Progenitor cell of endocrine pancreas (in vitro differentiated cells): ENCODE measurements around the gene ZNF268. TPM values are rescaled to one million over a fixed set of nuclear protein-coding genes. Genes with fewer than 3 reads are reported as not detected.

Source experiments
- DNase-seq: peaks from one replicate; pipeline ENCODE4 v3.0.0; 2021; ENCODE audit warnings: low spot score; ENCODE audit not compliant: unreplicated experiment
- H3K27ac Mint-ChIP-seq: 2 replicates; pipeline ENCODE4 v1.8.0; 2021; ENCODE audit warnings: mild to moderate bottlenecking, moderate library complexity, mixed read lengths
- H3K27me3 Mint-ChIP-seq: 2 replicates; pipeline ENCODE4 v1.8.0; 2021; ENCODE audit warnings: mixed read lengths
- H3K36me3 Mint-ChIP-seq: 2 replicates; pipeline ENCODE4 v1.8.0; 2022; ENCODE audit warnings: mixed read lengths; ENCODE audit not compliant: insufficient read depth
- H3K4me1 Mint-ChIP-seq: 2 replicates; pipeline ENCODE4 v1.8.0; 2021; ENCODE audit warnings: low read depth, mixed read lengths
- H3K4me3 Mint-ChIP-seq: 2 replicates; pipeline ENCODE4 v1.8.0; 2021; ENCODE audit warnings: low read depth, mild to moderate bottlenecking, moderate library complexity, mixed read lengths
- H3K9me3 Mint-ChIP-seq: 2 replicates; pipeline ENCODE4 v1.8.0; 2021; ENCODE audit warnings: low read depth, mixed read lengths
- total RNA-seq: library from RNA; stranded (reverse); gene quantifications from 2 replicates; pipeline ENCODE4 v1.2.1, GENCODE V29; 2021
- TF ChIP-seq, protein P1 (sequence below): fragments of 200-600 bp; sonication (generic); IDR thresholded peaks from one replicate; pipeline ENCODE4 v1.5.0; 2021; ENCODE audit warnings: antibody characterized with exemption, mild to moderate bottlenecking; ENCODE audit not compliant: unreplicated experiment

Gene ZNF268
- total RNA-seq, 1 donor from 2014 or later: 33.1 TPM

DNA sequence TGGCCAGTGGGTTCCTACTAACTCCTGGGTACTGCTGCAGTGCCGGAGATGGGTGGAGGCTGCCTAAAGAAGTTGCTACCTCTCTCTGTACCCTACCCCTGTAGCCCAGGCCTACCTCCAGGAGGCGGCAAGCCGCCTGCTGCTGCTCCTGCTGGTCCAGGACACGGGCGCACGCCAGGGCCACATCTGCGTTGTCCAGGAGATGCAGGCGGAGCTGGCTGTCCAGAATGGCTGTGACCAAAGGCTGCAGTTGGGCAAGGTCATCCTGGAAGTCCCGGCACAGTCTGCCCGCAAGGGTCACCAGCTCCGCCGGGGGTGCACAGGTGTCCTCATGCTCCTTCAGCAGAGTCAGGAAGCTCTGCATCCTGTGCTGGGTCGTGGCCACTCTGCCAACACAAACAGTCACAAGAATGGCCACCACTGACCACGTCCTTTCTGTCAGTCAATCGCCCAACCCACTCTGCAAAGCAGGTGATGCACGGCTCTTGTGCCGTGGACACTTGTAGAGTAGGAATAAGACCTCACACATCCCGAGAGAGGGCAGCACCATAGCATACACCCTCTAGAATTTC, 52.8 kb downstream of the ZNF268 start:
- H3K4me3 Mint-ChIP-seq: no peak overlapping the region
- TF ChIP-seq, protein P1, sequence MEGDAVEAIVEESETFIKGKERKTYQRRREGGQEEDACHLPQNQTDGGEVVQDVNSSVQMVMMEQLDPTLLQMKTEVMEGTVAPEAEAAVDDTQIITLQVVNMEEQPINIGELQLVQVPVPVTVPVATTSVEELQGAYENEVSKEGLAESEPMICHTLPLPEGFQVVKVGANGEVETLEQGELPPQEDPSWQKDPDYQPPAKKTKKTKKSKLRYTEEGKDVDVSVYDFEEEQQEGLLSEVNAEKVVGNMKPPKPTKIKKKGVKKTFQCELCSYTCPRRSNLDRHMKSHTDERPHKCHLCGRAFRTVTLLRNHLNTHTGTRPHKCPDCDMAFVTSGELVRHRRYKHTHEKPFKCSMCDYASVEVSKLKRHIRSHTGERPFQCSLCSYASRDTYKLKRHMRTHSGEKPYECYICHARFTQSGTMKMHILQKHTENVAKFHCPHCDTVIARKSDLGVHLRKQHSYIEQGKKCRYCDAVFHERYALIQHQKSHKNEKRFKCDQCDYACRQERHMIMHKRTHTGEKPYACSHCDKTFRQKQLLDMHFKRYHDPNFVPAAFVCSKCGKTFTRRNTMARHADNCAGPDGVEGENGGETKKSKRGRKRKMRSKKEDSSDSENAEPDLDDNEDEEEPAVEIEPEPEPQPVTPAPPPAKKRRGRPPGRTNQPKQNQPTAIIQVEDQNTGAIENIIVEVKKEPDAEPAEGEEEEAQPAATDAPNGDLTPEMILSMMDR: no peak
- peaks cover 42% of the 10 kb centered on the region for H3K9me3 Mint-ChIP-seq
- H3K27me3 Mint-ChIP-seq: no peaks in the 10 kb centered on the region
- H3K36me3 Mint-ChIP-seq: peaks cover 10% of the 10 kb centered on the region
- DNase-seq: no peak
- no peaks in the 10 kb centered on the region for H3K4me1 Mint-ChIP-seq
- no peak overlapping the region for H3K27ac Mint-ChIP-seq

DNA sequence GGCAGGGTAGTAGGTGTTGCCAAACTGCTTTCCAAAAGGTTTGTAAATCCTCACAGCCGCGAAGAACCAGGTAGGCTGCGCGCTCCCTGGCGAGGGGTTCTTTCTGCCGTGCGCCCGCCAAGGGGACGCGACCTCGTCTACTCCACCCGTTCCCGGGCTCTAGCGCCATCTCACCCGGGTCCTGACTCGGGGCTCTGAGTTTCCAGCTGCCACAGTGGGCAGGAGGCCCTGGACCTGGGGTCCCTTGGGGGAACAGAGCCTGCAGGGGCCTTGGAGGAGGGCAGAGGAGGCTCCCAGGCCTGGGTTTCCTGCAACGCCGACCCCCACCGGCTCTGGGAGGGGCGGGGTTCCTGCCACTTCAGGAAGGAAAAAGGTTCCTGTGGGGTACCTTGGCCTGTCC, 53.7 kb downstream of the ZNF268 start:
- DNase-seq: no peak
- no peaks in the 10 kb centered on the region for H3K4me1 Mint-ChIP-seq
- no peak overlapping the region for H3K27ac Mint-ChIP-seq
- H3K36me3 Mint-ChIP-seq: peaks cover 9% of the 10 kb centered on the region
- TF ChIP-seq, protein P1: no peak
- peaks cover 41% of the 10 kb centered on the region for H3K9me3 Mint-ChIP-seq
- no peaks in the 10 kb centered on the region for H3K27me3 Mint-ChIP-seq
- no peak overlapping the region for H3K4me3 Mint-ChIP-seq

DNA sequence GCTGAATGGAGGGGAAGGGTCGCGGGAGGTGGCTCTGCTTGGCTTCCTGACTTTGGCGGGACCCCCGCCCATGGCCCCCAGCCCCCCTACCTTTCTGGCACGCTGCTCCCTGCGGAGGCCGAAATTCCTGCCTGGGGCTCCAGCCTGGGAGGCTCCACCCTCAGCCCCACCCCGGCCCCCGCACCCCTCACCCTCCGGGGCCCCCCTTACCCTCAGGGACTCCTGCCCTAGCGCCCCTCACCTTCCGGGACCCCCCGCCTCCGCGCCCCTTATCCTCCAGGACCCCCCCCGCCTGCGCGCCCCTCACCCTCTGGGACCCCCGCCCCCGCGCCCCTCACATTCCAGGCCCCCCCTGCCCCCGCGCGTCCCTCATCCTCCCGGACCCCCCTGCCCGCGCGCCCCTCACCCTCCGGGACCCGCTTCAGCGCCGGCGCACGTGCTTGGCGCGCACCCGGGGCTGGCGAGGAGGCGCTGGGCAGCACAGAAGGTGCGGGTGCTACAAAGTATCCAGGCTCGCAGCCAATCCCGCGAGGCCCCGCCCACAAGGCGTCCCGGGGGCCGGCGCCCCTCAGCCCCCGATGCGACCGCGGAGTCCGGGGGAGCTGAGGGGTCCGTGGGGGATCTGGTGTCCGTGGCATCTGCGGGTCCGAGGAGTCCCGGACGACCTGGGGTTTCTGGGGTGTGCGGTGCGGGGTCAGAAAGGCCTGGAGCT, 54.3 kb downstream of the ZNF268 start, which contains the start of gene ANHX:
TSS of gene ANHX (minus strand) at position 477 of the 712 bp plus-strand sequence. CDS start 1,521 bp downstream, outside the sequence.
- H3K36me3 Mint-ChIP-seq: peaks cover 9% of the 10 kb centered on the region
- DNase-seq: no peak
- peaks cover 41% of the 10 kb centered on the region for H3K9me3 Mint-ChIP-seq
- no peaks in the 10 kb centered on the region for H3K27me3 Mint-ChIP-seq
- TF ChIP-seq, protein P1: no peak
- H3K4me1 Mint-ChIP-seq: no peaks in the 10 kb centered on the region
- H3K4me3 Mint-ChIP-seq: no peak within 1 kb of the TSS
- H3K27ac Mint-ChIP-seq: no peak within 1 kb of the TSS

DNA sequence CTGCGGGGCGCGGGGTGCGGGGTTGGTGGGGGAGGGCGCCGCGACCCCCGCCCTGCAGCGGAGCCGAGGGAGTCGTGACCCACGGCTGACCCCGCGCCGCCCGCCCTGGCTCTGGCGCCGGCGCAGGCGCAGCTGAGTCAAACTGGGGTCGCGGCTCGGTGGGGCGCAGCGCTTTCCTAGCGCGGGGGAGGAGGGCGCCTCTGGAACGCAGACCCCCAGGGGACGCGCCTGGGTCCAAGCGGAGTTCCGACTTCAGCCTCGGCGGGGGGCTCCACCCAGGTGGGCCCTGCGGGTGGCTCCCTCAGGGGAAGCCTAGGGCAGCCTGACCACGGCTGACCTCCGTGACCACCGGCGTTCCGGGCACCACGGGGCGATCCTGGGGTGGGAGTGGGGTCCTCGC, 54.8 kb downstream of the ZNF268 start:
- H3K36me3 Mint-ChIP-seq: peaks cover 9% of the 10 kb centered on the region
- H3K9me3 Mint-ChIP-seq: peaks cover 42% of the 10 kb centered on the region
- H3K27ac Mint-ChIP-seq: no peak overlapping the region
- no peak for DNase-seq
- TF ChIP-seq, protein P1: no peak
- H3K27me3 Mint-ChIP-seq: no peaks in the 10 kb centered on the region
- H3K4me3 Mint-ChIP-seq: no peak overlapping the region
- no peaks in the 10 kb centered on the region for H3K4me1 Mint-ChIP-seq

DNA sequence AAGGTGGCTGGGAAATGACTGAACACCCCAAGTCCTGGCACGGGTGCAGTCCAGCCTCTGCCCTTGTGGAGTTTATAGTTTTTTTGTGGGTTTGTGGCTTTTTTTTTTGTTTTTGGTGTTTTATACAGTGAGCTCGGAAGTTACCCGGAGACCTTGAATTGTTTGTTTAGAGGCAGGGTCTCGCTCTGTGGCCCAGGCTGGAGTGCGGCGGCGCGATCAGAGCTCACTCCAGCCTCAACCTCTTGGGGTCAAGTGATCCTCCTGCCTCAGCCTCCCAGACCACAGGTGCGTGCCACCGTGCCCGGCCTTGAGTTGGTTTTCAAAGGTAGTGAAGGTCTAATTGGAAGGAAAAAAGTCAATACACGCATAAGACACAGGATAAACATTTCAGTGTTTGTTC, 55.3 kb downstream of the ZNF268 start:
- no peak overlapping the region for H3K4me3 Mint-ChIP-seq
- no peaks in the 10 kb centered on the region for H3K4me1 Mint-ChIP-seq
- H3K9me3 Mint-ChIP-seq: peaks cover 43% of the 10 kb centered on the region
- DNase-seq: no peak
- no peak overlapping the region for H3K27ac Mint-ChIP-seq
- H3K27me3 Mint-ChIP-seq: no peaks in the 10 kb centered on the region
- TF ChIP-seq, protein P1: no peak
- H3K36me3 Mint-ChIP-seq: peaks cover 9% of the 10 kb centered on the region
